SHP77 (cell line): ENCODE measurements around the gene ZDHHC11B.
A peak's percentile ranks its signal among the peaks of the same experiment; 100 is the strongest.
"Not testable (repeated sequence)": the region's sequence is repeated elsewhere in the genome, so short reads cannot be mapped to it uniquely, and the experiment has no call there.

ENCODE experiments used
- DNase-seq, 2 experiments: peaks; one replicate each; lab custom pipeline; 2025; lab: John Stamatoyannopoulos, UW

Gene ZDHHC11B

DNA sequence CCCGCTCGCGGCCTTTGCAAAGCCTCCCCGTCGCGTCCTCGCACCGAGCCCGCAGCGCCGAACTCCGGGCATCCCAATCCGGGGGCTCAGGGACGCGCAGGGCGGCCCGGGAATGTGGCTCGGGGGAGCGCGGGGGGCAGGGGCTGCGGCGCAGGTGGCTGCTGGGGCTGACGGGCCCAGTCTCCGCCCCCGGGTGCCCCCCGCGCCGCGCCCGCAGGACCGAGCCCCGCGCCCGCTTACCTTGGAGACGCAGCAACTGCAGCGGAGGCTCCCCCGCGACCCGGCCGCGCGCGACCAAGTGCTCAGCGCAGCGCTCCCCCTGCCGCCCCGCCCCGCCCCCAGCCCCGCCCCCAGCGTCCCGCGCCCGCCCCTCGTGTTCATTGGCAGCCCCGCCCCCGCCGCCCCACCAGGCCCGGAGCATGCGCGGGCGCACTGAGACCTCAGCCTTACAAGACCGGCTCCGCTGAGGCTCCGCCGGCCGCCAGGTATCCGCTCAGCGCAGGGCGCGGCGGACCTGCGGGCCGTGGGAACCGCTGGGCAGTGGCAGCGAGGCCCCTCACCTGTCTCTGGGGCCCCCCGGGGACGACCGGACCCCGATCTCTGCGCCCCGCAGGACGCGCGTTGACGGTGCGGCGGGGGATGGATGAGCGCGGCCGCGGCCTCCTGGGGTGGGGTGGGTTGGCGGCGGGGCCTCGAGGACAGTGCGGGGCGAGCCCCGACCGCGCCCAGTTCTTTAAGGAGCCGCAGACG, at the start of gene ZDHHC11B:
ZDHHC11B (minus strand) TSS at position 302 of the 750 bp plus-strand sequence. CDS start 17,810 bp downstream, outside the sequence.
- peak; percentile 83 to 94 for DNase-seq

DNA sequence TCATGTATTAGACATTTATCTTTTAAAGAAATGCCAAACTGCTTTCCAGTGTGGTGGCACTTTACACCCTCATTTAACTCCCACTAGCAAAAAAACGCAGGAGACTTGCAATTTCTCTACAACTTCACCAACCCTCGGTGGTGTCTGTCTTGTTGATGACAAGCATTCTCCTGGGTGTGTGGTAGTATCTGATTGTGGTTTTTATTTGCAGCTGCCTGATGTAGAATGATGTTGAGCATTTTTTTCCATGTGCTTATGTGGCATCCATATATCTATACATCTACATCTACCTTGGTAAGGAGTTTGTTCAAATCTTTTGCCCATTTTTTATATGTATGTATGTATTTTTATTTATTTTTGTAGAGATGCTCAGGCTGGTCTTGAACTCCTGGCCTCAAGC, 49.5 kb upstream of the ZDHHC11B start:
- DNase-seq = not testable (repeated sequence)

- not testable (repeated sequence) for DNase-seq
Measured at GRCh38 chr5:828194-828593, 43.7 kb upstream of the ZDHHC11B start.

GRCh38 chr5:825544-825943, 41.0 kb upstream of the ZDHHC11B start:
- peak; percentile 56 to 65 for DNase-seq

DNA sequence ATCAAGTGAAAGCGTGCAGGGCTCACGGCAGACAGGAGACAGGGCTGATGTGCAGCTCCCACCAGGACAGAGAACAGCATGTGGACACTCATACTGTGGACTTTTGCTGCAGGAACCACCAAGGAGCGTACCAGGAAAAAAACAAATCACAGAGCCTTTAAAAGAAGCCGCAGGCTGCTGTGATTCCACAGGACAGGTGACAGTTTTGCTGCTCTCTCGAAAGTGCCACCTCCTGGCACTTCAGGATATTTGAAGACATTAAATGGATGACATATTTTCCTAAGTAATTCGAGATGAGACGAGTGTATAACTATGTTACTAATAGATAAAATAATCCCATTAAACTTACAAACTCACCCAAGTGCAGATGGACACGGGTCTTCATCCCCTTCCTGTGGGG, 37.0 kb upstream of the ZDHHC11B start:
- no peak for DNase-seq

DNA sequence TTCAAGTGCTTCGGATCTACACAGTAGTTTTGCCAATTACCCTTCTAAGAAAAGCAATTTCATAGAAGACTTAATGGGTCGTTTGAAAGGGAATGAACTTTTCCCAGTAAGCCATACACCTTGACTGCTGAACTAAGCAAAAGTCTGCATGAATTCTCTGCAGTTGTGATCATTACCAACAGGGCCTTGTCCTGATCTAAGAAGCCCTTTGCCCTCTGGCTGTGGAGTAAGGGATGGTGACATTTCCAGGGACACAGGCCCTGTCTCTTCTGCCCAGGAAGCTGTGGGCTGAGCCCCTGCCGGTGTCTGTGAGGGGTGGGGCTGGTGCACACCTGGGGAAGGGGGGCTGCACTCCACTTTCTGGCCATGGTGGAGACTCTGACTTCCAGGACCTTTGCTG, 35.7 kb upstream of the ZDHHC11B start:
- DNase-seq = no peak

GRCh38 chr5:819078-819477, 34.5 kb upstream of the ZDHHC11B start:
- no peak for DNase-seq

DNA sequence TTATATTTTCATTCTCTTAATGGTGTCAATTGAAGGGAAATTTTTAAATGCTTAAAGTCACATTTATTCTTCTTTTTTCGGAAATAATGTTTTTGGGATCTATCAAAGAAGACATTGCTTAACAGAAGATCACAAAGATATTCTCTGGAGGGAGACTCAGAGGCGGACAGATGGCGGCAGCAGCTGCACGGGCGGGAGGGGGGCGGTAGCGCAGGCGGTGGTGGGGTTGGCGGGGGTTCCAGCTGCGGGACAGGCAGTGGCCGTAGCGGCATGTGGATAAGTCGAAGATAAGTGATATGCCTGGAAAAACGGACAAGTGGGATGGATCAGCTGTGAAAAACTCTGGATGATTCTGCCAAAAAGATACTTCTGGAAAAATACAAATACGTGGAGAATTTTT, 31.6 kb upstream of the ZDHHC11B start:
- no peak for DNase-seq

DNA sequence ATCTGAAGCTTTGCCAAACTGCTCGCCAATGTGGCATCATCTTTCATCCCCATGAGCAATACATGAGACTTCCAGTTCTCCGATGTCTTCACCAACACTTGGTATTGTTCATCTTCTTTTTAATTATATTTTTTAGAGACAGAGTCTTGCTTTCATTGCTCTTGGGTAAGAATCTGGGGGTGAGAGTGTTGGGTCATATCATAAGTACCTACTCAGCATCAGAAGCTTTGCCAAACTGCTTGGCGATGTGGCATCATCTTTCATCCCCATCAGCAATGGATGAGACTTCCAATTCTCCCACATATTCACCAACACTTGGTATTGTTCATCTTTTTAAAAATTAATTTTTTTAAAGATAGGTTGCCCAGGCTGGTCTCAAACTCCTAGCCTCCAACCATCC, 30.9 kb upstream of the ZDHHC11B start:
- no peak for DNase-seq

DNA sequence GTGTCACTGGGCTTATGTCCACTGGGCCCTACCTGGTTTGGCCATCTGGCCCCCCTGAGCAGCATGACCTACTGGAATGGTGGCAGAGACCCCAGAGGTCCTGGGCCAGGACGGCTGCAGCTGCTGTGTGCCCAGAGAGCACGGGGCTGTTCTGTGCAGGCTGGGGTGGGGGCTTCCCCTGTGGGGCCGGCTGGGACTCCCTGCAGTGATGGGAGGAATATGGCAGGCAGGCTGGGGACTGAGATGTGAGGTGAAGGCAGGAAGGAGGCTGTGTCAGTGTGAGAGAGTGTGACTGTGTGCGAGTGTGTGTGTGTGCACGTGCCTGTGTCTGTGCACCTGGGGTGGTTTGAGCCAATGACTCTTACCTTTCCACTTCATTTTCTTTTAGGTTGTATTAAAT, 29.0 kb upstream of the ZDHHC11B start:
- DNase-seq = not testable (repeated sequence)

- DNase-seq = not testable (repeated sequence)
Measured at GRCh38 chr5:811384-811783, 26.9 kb upstream of the ZDHHC11B start.

DNA sequence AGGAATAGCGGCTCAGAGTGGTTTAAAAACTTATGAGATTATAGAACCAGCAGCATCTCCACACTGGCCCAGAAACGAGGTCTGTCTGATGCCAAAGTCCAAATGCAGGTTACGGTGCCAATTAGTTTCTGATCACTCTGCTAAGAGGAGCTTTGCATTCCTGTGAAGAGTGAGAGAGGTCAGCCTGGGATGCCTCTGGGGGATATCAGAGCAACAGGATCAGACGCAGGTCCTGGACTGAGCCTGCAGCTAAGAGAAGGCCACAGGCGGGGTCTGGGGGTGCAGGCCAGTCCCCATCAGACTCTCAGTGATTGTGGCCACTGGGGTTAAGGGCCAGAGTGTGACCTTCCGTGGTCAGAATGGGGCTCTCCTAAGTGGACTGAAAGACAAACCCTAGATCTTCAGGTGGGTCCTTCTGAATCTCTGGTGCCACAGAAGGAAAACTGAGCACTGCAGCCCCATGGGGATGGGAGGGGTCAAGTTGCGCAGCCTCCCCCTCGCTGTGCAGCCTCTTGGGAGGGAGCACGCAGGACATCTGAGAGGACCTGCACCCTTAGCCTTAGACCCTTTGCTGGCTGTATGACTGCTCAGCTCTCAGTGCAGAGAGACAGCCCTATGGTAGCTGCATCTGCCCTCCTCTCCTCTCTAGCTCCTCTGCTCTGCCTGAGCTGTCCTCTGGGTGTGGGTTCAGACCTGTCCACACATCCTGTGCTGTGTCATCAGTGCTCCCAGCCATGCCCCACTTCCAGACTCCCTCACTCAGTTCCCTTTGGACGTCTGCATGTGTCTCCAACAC, 23.4 kb upstream of the ZDHHC11B start:
- DNase-seq = not testable (repeated sequence)

- no peak for DNase-seq
Measured at GRCh38 chr5:801472-801871, 16.9 kb upstream of the ZDHHC11B start.

GRCh38 chr5:801055-801454, 16.5 kb upstream of the ZDHHC11B start:
- not testable (repeated sequence) for DNase-seq

- DNase-seq = not testable (repeated sequence)
Measured at GRCh38 chr5:798505-799138, 14.1 kb upstream of the ZDHHC11B start.

DNA sequence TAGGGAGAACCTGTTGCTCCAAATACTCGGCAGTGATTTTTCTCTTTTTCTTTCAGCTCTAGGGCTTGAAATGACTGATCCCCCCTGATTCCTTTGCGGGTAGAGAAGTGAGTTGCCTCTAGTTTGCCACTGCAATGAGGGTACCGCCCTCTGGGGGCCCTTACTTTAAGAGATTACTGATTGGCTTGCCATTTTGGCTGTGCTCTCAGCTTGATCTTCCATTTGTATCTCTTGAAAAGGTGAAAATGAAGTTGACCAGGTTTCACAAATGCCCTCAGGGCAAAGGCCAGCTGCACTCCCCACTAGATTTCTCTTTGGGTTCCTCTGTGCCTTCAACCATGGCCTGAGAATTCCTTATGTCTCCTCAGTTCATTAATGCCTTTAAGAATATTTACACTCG, 13.5 kb upstream of the ZDHHC11B start:
- not testable (repeated sequence) for DNase-seq

DNA sequence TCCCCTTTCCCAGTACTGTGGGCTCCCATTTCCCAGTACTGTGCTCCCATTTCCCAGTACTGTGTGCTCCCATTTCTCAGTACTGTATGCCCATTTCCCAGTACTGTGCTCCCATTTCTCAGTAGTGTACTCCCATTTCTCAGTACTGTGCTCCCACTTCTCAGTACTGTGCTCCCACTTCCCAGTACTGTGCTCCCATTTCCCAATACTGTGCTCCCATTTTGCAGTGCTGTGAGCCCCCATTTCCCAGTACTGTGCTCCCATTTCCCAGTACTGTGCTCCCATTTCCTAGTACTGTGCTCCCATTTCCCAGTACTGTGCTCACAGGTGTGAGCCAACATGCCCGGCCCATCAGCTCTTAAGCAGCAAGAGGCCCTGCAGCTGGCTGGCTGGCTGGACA, 11.3 kb upstream of the ZDHHC11B start:
- not testable (repeated sequence) for DNase-seq

- DNase-seq = not testable (repeated sequence)
Measured at GRCh38 chr5:794948-795347, 10.4 kb upstream of the ZDHHC11B start.

DNA sequence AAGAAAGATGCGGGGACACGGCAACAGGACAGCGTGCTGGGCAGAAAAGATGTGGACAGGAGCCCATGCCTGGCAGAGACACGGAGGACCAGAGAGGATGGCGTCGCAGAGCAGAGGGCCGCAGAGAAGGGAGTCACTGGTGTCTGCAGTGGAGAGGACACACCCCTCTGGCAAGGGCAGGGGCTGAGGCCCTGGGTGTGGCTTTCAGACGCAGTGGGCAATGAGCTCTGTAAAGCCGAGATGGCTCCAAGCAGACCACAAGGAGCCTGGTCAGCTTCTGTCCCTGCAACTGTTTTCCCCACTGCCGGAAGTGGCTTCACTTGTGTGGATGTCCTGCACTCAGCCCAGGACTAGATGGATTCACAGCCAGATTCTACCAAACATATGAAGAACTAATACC, 4.2 kb upstream of the ZDHHC11B start:
- not testable (repeated sequence) for DNase-seq

DNA sequence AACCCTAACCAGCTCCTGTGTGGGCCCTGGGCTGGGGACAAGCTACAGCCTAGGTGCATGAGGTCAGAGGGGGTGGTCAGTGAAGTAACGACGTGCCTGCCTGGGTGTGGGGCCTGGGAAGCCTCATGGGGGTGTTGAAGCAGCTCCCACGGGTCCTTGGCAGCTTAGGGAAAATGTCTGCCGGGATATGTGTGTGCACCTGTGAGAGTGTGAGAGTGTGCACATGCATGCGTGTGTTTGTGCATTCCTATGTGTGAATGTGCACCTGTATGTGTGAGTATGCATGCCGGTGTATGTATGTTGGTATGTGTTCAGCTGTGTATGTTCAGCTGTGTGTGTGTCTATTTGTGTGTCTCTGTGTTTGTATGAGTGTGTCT, 3.3 kb upstream of the ZDHHC11B start:
- not testable (repeated sequence) for DNase-seq

DNA sequence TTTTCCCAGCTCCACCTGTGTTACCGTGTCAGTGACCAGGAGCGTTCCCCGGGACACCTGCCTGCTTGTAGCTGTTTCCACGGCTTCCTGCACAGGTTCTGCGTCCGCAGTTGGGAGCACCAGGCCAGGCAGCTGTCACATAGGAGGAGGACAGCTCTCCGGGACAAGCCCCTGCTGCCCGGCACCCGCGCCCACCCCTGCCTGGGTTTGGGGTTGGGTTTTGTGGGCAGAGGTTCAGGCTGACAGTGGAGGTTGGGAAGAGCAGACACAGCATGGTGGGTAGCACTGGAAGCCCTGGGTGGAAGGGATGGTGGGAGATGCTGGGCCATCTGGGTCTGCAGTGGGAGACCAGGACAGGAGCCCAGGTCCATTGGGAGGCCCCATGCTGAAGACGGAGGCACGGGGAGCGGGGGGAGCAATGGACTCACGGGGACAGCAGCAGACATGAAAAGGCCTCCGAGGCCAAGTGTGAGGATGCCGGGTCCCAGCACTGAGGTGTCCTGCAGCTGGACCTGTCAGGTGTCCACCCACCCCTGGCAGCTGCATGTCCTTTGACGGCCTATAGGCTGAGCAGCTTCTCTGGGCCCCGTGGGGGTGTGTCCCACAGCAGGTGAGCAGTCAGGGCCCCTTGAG, 2.8 kb upstream of the ZDHHC11B start:
- DNase-seq = not testable (repeated sequence)

GRCh38 chr5:785181-785705, 714 bp upstream of the ZDHHC11B start:
- peak in 1 of 2 experiments; percentile 13 for DNase-seq
